ENCODE measurements around the gene TNNC2. TPM values are rescaled to one million over a fixed set of nuclear protein-coding genes. Genes with fewer than 3 reads are reported as not detected.

TNNC2 gene
- total and polyA plus RNA-seq, 2 experiments from 2014 or later: 0.59 to 32.5 TPM

DNA sequence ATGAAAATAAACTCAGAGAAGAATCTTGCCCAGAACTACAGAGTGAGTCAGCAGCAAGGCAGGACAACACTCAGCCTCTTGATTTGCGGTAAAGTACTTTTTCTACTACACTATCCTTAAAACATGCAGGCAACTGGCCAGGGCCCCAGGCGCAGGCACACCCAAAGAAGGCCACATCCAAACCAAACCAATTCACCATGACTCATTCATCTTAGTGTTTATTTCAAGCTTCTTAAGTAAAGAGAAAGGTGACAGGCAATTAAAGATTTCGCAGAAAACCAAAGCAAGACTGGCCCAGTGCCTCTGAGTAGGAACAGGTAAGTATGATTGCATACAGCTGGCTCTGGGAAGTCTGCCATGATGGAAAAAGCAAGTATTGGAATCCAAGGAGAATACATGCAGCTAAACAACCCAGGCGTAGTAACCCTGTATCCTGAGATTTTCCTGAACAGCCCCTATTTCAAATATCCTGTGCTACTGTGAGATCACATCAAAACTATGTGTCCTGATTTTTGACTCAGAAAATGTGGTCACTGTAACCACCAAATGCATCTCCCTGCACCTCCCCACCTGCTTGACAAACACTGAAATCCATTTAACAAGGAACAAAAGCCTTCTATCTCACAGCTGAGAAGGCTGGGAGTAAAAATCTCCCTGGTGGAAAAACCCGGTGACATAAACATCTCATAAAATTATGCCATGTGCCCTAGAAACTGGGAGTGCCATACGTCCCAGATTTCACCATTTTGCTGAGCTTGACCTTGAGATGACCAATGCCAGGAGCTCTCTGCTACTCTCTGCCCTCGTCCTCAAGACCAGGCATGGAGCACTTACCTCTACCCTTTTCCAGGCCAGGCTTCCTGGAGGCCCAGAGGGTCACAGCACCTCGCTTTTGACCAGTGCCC lies 47.8 kb downstream of the TNNC2 start:
- Mint-ChIP-seq H3K36me3 (ENCODE audit: low read depth) (no peaks in the 10 kb centered on the region), H3K9me3 (no peaks in the 10 kb centered on the region; the same call in 2 of the 3 replicates), H3K4me1 (no peaks in the 10 kb centered on the region), H3K4me3 (no peak overlapping the region), H3K27me3 (ENCODE audit: insufficient read depth, low read depth, poor library complexity) (peaks cover 6% of the 10 kb centered on the region), H3K27ac (no peak overlapping the region)
- Histone ChIP-seq H3K27me3 (ENCODE audit: insufficient read depth) (no peaks in the 10 kb centered on the region), H2AFZ (peak overlapping the region; percentile 80; the same call in 1 of the 2 replicates), H3K4me2 (no peak overlapping the region), H3K79me2 (replicated peaks; ENCODE audit: insufficient read depth) (no peaks in the 10 kb centered on the region), H3F3A (replicated peaks; ENCODE audit: low read depth) (no peaks in the 10 kb centered on the region), H3K4me3 (no peak overlapping the region), H3K27ac (ENCODE audit: low read depth) (no peak overlapping the region), H3K4me1 (ENCODE audit: insufficient read depth) (no peaks in the 10 kb centered on the region), H3K9me2 (ENCODE audit: insufficient read depth) (no peaks in the 10 kb centered on the region; the same call in 1 of the 2 replicates), H4K20me1 (replicated peaks; ENCODE audit: insufficient read depth) (no peaks in the 10 kb centered on the region), H3K36me3 (ENCODE audit: insufficient read depth) (no peaks in the 10 kb centered on the region)
- DNase-seq (ENCODE audit: low spot score) (no peak), ATAC-seq (no peak)
- TF ChIP-seq, protein P1, sequence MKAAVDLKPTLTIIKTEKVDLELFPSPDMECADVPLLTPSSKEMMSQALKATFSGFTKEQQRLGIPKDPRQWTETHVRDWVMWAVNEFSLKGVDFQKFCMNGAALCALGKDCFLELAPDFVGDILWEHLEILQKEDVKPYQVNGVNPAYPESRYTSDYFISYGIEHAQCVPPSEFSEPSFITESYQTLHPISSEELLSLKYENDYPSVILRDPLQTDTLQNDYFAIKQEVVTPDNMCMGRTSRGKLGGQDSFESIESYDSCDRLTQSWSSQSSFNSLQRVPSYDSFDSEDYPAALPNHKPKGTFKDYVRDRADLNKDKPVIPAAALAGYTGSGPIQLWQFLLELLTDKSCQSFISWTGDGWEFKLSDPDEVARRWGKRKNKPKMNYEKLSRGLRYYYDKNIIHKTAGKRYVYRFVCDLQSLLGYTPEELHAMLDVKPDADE (IDR thresholded peaks at IDR 0.05): no peak
- TF ChIP-seq ZNF114 (CRISPR knock-in tag; IDR thresholded peaks at IDR 0.05) (no peak), EZH2phosphoT487 (IDR thresholded peaks at IDR 0.05; ENCODE audit: unreplicated experiment) (no peak), CREB1 (CRISPR knock-in tag; IDR thresholded peaks at IDR 0.05; ENCODE audit: low read depth) (no peak), EZH2 (IDR thresholded peaks at IDR 0.05; ENCODE audit: low read depth, unreplicated experiment) (no peak), ZNF331 (CRISPR knock-in tag; IDR thresholded peaks at IDR 0.05; ENCODE audit: low read depth) (no peak), POLR2AphosphoS5 (IDR thresholded peaks at IDR 0.05; ENCODE audit: low read depth) (no peak), NANOG (IDR thresholded peaks at IDR 0.05; ENCODE audit: borderline replicate concordance) (no peak), JUNB (IDR thresholded peaks at IDR 0.05; ENCODE audit: unreplicated experiment) (no peak), STAT1 (IDR thresholded peaks at IDR 0.05; ENCODE audit: unreplicated experiment) (no peak)
- TF ChIP-seq, protein P2, sequence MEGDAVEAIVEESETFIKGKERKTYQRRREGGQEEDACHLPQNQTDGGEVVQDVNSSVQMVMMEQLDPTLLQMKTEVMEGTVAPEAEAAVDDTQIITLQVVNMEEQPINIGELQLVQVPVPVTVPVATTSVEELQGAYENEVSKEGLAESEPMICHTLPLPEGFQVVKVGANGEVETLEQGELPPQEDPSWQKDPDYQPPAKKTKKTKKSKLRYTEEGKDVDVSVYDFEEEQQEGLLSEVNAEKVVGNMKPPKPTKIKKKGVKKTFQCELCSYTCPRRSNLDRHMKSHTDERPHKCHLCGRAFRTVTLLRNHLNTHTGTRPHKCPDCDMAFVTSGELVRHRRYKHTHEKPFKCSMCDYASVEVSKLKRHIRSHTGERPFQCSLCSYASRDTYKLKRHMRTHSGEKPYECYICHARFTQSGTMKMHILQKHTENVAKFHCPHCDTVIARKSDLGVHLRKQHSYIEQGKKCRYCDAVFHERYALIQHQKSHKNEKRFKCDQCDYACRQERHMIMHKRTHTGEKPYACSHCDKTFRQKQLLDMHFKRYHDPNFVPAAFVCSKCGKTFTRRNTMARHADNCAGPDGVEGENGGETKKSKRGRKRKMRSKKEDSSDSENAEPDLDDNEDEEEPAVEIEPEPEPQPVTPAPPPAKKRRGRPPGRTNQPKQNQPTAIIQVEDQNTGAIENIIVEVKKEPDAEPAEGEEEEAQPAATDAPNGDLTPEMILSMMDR (conservative IDR thresholded peaks at IDR 0.05; ENCODE audit: low read depth in 2 of 2): no peak
- TF ChIP-seq, protein P3, sequence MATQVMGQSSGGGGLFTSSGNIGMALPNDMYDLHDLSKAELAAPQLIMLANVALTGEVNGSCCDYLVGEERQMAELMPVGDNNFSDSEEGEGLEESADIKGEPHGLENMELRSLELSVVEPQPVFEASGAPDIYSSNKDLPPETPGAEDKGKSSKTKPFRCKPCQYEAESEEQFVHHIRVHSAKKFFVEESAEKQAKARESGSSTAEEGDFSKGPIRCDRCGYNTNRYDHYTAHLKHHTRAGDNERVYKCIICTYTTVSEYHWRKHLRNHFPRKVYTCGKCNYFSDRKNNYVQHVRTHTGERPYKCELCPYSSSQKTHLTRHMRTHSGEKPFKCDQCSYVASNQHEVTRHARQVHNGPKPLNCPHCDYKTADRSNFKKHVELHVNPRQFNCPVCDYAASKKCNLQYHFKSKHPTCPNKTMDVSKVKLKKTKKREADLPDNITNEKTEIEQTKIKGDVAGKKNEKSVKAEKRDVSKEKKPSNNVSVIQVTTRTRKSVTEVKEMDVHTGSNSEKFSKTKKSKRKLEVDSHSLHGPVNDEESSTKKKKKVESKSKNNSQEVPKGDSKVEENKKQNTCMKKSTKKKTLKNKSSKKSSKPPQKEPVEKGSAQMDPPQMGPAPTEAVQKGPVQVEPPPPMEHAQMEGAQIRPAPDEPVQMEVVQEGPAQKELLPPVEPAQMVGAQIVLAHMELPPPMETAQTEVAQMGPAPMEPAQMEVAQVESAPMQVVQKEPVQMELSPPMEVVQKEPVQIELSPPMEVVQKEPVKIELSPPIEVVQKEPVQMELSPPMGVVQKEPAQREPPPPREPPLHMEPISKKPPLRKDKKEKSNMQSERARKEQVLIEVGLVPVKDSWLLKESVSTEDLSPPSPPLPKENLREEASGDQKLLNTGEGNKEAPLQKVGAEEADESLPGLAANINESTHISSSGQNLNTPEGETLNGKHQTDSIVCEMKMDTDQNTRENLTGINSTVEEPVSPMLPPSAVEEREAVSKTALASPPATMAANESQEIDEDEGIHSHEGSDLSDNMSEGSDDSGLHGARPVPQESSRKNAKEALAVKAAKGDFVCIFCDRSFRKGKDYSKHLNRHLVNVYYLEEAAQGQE (IDR thresholded peaks at IDR 0.05; ENCODE audit: unreplicated experiment): no peak

Measured in GM23338 (cell line).